PC-9 (cell line): ENCODE data around the gene TMEM45B.

Experiments
- CTCF ChIP-seq: fragments of 200-600 bp; sonication (generic); conservative IDR thresholded peaks from 2 replicates; pipeline ENCODE4 v1.6.1; 2017; ENCODE audit warnings: mixed run types, antibody characterized with exemption, mild to moderate bottlenecking, moderate library complexity
- EZH2 ChIP-seq: fragments of 200-600 bp; sonication (generic); IDR thresholded peaks from 2 replicates; pipeline ENCODE4 v1.8.0; 2017; ENCODE audit warnings: antibody characterized with exemption, low read depth

GRCh38 chr11:129804012-129804411 is 11.6 kb upstream of the TMEM45B start:
- TF ChIP-seq EZH2: no peak
- no peak for TF ChIP-seq CTCF
